SK-N-SH treated with all-trans-retinoic acid at 6 μM for 48 hours (cell line): ENCODE results near the gene STX3.

Experiments used
- ESRRG ChIP-seq: fragments of 250-450 bp; sonication (Bioruptor Pico); IDR thresholded peaks from 2 replicates; pipeline ENCODE4 v1.6.1; 2021; ENCODE audit warnings: mild to moderate bottlenecking
- PPARA ChIP-seq: fragments of 250-450 bp; sonication (Bioruptor Pico); IDR thresholded peaks from 2 replicates; pipeline ENCODE4 v1.5.0; 2020; ENCODE audit warnings: mild to moderate bottlenecking, borderline replicate concordance

DNA sequence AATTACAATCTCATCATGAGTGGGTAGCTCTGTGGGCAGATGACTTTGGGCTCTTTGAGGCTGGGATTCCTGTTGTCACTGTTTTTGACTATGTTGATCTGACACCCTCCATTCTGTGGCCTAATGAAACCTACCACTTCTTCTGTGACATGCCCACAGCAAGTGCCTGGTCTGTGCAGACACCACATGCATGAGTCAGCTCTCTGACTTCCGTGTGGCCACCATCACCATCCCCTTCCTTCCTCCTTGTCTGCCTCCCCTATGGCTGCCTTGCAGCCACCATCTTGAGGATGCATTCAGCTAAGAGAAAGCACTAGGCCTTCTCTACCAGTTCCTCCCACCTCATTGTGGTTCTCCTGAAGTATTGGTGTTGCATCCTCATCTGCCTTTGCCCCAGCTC, 26.3 kb upstream of the STX3 start:
- TF ChIP-seq ESRRG (CRISPR knock-in tag): no peak
- no peak for TF ChIP-seq PPARA (CRISPR knock-in tag)
